ENCODE results near the gene SLC7A6OS. TPM values are rescaled to one million over a fixed set of nuclear protein-coding genes. Genes with fewer than 3 reads are reported as not detected.
"Not testable (repeated sequence)": the region's sequence is repeated elsewhere in the genome, so short reads cannot be mapped to it uniquely, and the experiment has no call there.

The SLC7A6OS gene
- polyA plus RNA-seq, 1 donor (not counting 4 experiments of a cell fraction or from before 2014, with no cell fraction given), result 12.6 TPM

DNA sequence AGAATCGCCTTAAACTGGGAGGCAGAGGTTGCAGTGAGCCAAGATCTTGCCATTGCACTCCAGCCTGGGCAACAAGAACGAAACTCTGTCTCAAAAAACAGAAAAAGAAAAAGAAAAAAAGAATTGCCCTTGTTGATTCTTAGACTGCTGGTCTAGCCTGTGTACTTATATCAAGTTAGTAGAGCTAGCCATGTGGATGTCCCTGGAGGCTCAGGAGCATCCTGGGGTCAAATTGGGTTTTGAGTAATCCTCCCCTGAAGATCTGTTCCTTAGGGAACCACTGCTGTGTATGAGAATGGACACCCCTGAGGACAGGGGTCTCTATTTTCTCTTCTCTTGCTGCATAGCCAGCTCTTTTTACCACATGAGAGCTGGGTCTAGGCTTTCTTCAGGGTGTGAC lies 21.5 kb downstream of the SLC7A6OS start:
- Histone ChIP-seq H3K4me1 (ENCODE audit: control insufficient read depth, extremely low read depth, insufficient read depth, low read length) (peaks cover 11% of the 10 kb centered on the region), H3K9ac (ENCODE audit: control insufficient read depth, extremely low read depth, insufficient read depth, low read length) (no peak overlapping the region)

DNA sequence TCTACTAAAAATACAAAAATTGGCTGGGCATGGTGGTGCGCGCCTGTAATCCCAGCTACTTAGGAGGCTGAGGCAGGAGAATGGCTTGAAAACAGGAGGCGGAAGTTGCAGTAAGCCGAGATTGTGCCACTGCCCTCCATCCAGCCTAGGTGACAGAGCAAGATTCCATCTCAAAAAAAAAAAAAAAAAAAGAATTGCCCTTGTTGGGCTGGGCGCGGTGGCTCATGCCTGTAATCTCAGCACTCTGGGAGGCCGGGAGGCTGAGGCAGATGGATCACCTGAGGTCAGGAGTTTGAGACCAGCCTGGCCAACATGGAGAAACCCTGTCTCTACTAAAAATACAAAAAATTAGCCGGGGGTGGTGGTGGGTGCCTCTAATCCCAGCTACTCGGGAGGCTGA lies 21.9 kb downstream of the SLC7A6OS start:
- H3K4me3 ChIP-seq (ENCODE audit: control insufficient read depth in 2 of 3, extremely low read depth in 1 of 3, insufficient read depth in 2 of 3, low read depth in 1 of 3, low read length in 3 of 3); H3K4me2 ChIP-seq (ENCODE audit: control insufficient read depth, extremely low read depth, insufficient read depth, low read depth, low read length); H3K9me1 ChIP-seq (ENCODE audit: control insufficient read depth, extremely low read depth, insufficient read depth, low read length); dilution Hi-C loops (cut with MboI; ENCODE audit: extremely low pct_ligation_motif_present, low sequenced_read_pairs); H3K9me3 ChIP-seq (ENCODE audit: control insufficient read depth, low read depth, low read length); H3K27me3 ChIP-seq (ENCODE audit: control insufficient read depth, extremely low read depth, insufficient read depth, low read length); H4K20me1 ChIP-seq (ENCODE audit: control insufficient read depth, extremely low read depth, insufficient read depth, low read length); H3K79me2 ChIP-seq (ENCODE audit: control insufficient read depth, insufficient read depth, low read length); H3K9ac ChIP-seq (ENCODE audit: control insufficient read depth, extremely low read depth, insufficient read depth, low read length); FAIRE-seq; H3K27ac ChIP-seq (ENCODE audit: control insufficient read depth, insufficient read depth, low read length); H2AFZ ChIP-seq (ENCODE audit: control insufficient read depth, low read length); DNase-seq (ENCODE audit: low read depth, low spot score): not testable (repeated sequence)
- Histone ChIP-seq H3K36me3 (ENCODE audit: control insufficient read depth in 2 of 2, extremely low read depth in 1 of 2, insufficient read depth in 2 of 2, low read length in 2 of 2) (peaks cover 26 to 31% of the 10 kb centered on the region in 2 experiments), H3K4me1 (ENCODE audit: control insufficient read depth, extremely low read depth, insufficient read depth, low read length) (peaks cover 11% of the 10 kb centered on the region)

More for the DNA sequence above, 21.5 kb downstream of the SLC7A6OS start:
- DNase-seq (ENCODE audit: low read depth, low spot score) (no peak), FAIRE-seq (no peak)
- TF ChIP-seq EZH2 (IDR thresholded peaks at IDR 0.05; ENCODE audit: low read length), result no peak
- TF ChIP-seq, protein P1, sequence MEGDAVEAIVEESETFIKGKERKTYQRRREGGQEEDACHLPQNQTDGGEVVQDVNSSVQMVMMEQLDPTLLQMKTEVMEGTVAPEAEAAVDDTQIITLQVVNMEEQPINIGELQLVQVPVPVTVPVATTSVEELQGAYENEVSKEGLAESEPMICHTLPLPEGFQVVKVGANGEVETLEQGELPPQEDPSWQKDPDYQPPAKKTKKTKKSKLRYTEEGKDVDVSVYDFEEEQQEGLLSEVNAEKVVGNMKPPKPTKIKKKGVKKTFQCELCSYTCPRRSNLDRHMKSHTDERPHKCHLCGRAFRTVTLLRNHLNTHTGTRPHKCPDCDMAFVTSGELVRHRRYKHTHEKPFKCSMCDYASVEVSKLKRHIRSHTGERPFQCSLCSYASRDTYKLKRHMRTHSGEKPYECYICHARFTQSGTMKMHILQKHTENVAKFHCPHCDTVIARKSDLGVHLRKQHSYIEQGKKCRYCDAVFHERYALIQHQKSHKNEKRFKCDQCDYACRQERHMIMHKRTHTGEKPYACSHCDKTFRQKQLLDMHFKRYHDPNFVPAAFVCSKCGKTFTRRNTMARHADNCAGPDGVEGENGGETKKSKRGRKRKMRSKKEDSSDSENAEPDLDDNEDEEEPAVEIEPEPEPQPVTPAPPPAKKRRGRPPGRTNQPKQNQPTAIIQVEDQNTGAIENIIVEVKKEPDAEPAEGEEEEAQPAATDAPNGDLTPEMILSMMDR (optimal IDR thresholded peaks at IDR 0.05 in 1 of 3, IDR thresholded peaks at IDR 0.05 in 1 of 3, conservative IDR thresholded peaks at IDR 0.05 in 1 of 3; ENCODE audit: extremely low read depth in 1 of 3, insufficient read depth in 2 of 3, low read length in 3 of 3), result no peak
- H3K4me2 ChIP-seq (ENCODE audit: control insufficient read depth, extremely low read depth, insufficient read depth, low read depth, low read length), result no peak overlapping the region
- H3K27me3 ChIP-seq (ENCODE audit: control insufficient read depth, extremely low read depth, insufficient read depth, low read length), result no peaks in the 10 kb centered on the region
- peaks cover 5% of the 10 kb centered on the region for H3K79me2 ChIP-seq (ENCODE audit: control insufficient read depth, insufficient read depth, low read length)
- H3K9me1 ChIP-seq (ENCODE audit: control insufficient read depth, extremely low read depth, insufficient read depth, low read length), result peaks cover 3% of the 10 kb centered on the region
- H3K27ac ChIP-seq (ENCODE audit: control insufficient read depth, insufficient read depth, low read length), result no peak overlapping the region
- H3K9me3 ChIP-seq (ENCODE audit: control insufficient read depth, low read depth, low read length), result no peaks in the 10 kb centered on the region
- H3K36me3 ChIP-seq (ENCODE audit: control insufficient read depth in 2 of 2, extremely low read depth in 1 of 2, insufficient read depth in 2 of 2, low read length in 2 of 2), result peaks cover 26 to 31% of the 10 kb centered on the region in 2 experiments
- no peak overlapping the region for H3K4me3 ChIP-seq (ENCODE audit: control insufficient read depth in 2 of 3, extremely low read depth in 1 of 3, insufficient read depth in 2 of 3, low read depth in 1 of 3, low read length in 3 of 3)
- H4K20me1 ChIP-seq (ENCODE audit: control insufficient read depth, extremely low read depth, insufficient read depth, low read length), result no peaks in the 10 kb centered on the region
- no peak overlapping the region for H2AFZ ChIP-seq (ENCODE audit: control insufficient read depth, low read length)
- dilution Hi-C loops (cut with MboI; ENCODE audit: extremely low pct_ligation_motif_present, low sequenced_read_pairs), result no loop called here

DNA sequence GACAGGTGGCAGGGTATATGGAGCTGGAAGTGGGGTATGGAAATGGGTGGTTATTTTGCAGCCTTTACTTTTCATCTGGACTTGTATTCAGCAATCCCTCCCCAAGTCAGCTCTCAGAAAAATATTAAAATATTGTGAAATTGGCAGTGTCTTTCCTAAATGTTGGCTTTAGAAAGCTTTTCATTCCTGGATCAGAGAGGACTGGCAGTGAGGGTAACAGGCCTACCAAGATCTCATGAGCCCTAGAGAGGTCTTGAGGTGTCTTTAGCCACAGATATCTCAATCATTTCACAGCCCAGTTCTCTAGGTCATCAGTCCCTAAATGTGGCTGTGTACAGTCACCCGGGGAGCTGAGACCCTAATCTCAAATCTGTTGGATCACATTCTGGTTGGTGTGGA lies 22.5 kb downstream of the SLC7A6OS start:
- Histone ChIP-seq H3K4me1 (ENCODE audit: control insufficient read depth, extremely low read depth, insufficient read depth, low read length) (peaks cover 11% of the 10 kb centered on the region), H3K9ac (ENCODE audit: control insufficient read depth, extremely low read depth, insufficient read depth, low read length) (no peak overlapping the region), H3K36me3 (ENCODE audit: control insufficient read depth in 2 of 2, extremely low read depth in 1 of 2, insufficient read depth in 2 of 2, low read length in 2 of 2) (peaks cover 24 to 31% of the 10 kb centered on the region in 2 experiments), H3K79me2 (ENCODE audit: control insufficient read depth, insufficient read depth, low read length) (peaks cover 5% of the 10 kb centered on the region), H3K4me3 (ENCODE audit: control insufficient read depth in 2 of 3, extremely low read depth in 1 of 3, insufficient read depth in 2 of 3, low read depth in 1 of 3, low read length in 3 of 3) (no peak overlapping the region), H3K9me1 (ENCODE audit: control insufficient read depth, extremely low read depth, insufficient read depth, low read length) (peaks cover 3% of the 10 kb centered on the region), H3K4me2 (ENCODE audit: control insufficient read depth, extremely low read depth, insufficient read depth, low read depth, low read length) (no peak overlapping the region), H3K27me3 (ENCODE audit: control insufficient read depth, extremely low read depth, insufficient read depth, low read length) (no peaks in the 10 kb centered on the region), H4K20me1 (ENCODE audit: control insufficient read depth, extremely low read depth, insufficient read depth, low read length) (no peaks in the 10 kb centered on the region), H3K9me3 (ENCODE audit: control insufficient read depth, low read depth, low read length) (no peaks in the 10 kb centered on the region), H3K27ac (ENCODE audit: control insufficient read depth, insufficient read depth, low read length) (no peak overlapping the region), H2AFZ (ENCODE audit: control insufficient read depth, low read length) (no peak overlapping the region)
- dilution Hi-C loops (cut with MboI; ENCODE audit: extremely low pct_ligation_motif_present, low sequenced_read_pairs), result no loop called here
- TF ChIP-seq, protein P1 (optimal IDR thresholded peaks at IDR 0.05 in 1 of 3, IDR thresholded peaks at IDR 0.05 in 1 of 3, conservative IDR thresholded peaks at IDR 0.05 in 1 of 3; ENCODE audit: extremely low read depth in 1 of 3, insufficient read depth in 2 of 3, low read length in 3 of 3), result no peak
- no peak for TF ChIP-seq EZH2 (IDR thresholded peaks at IDR 0.05; ENCODE audit: low read length)
- DNase-seq (ENCODE audit: low read depth, low spot score) (no peak), FAIRE-seq (no peak)
